Calu3 (cell line): Measurements from ENCODE around the gene USP44. TPM values are rescaled to one million over a fixed set of nuclear protein-coding genes. Genes with fewer than 3 reads are reported as not detected.
"Not testable (repeated sequence)": the region's sequence is repeated elsewhere in the genome, so short reads cannot be mapped to it uniquely, and the experiment has no call there.

ENCODE experiments used
- BruUV-seq: library from RNA; stranded (reverse); fragments of 400-500 nt; replicated peaks from 2 replicates; lab custom pipeline; 2021; lab: Mats Ljungman, UMichigan
- CTCF ChIA-PET: fragments of 300-600 bp; sonication (Branson Sonifier 250); formaldehyde crosslinking; loops from one replicate; lab custom pipeline; 2022; ENCODE audit warnings: antibody characterized with exemption; lab: Charles Lee
- DNase-seq: peaks from one replicate; pipeline ENCODE4 v3.0.0; 2022
- H3K27ac Mint-ChIP-seq: one replicate; pipeline ENCODE4 v1.8.0; 2022; ENCODE audit warnings: mixed read lengths; ENCODE audit not compliant: unreplicated experiment
- H3K27me3 Mint-ChIP-seq: one replicate; pipeline ENCODE4 v1.8.0; 2022; ENCODE audit warnings: mixed read lengths; ENCODE audit not compliant: unreplicated experiment
- H3K36me3 Mint-ChIP-seq: one replicate; pipeline ENCODE4 v1.8.0; 2022; ENCODE audit warnings: mild to moderate bottlenecking, moderate library complexity, mixed read lengths; ENCODE audit not compliant: insufficient read depth, unreplicated experiment
- H3K4me1 Mint-ChIP-seq: one replicate; pipeline ENCODE4 v1.8.0; 2022; ENCODE audit warnings: mild to moderate bottlenecking, low read depth, mixed read lengths; ENCODE audit not compliant: unreplicated experiment
- H3K4me3 Mint-ChIP-seq: one replicate; pipeline ENCODE4 v1.8.0; 2022; ENCODE audit warnings: mild to moderate bottlenecking, low read depth, moderate library complexity, mixed read lengths; ENCODE audit not compliant: unreplicated experiment
- H3K9me3 Mint-ChIP-seq: one replicate; pipeline ENCODE4 v1.8.0; 2022; ENCODE audit warnings: low read depth, mixed read lengths; ENCODE audit not compliant: unreplicated experiment
- intact Hi-C: fragments of 100-400 bp; cut with micrococcal nuclease; formaldehyde crosslinking; loops from one replicate; pipeline ENCODE4 v1.10.0; 2022; ENCODE audit not compliant: unreplicated experiment
- total RNA-seq: library from RNA; stranded (reverse); gene quantifications from 2 replicates; pipeline ENCODE4 v1.2.3, GENCODE V29; 2022
- TF ChIP-seq, protein P1 (sequence below): fragments of 200-600 bp; IDR thresholded peaks from one replicate; pipeline ENCODE4 v1.8.0; 2022; ENCODE audit warnings: antibody characterized with exemption; ENCODE audit not compliant: unreplicated experiment

Gene USP44
- total RNA-seq, 1 experiment from 2014 or later = 14.0 TPM

DNA sequence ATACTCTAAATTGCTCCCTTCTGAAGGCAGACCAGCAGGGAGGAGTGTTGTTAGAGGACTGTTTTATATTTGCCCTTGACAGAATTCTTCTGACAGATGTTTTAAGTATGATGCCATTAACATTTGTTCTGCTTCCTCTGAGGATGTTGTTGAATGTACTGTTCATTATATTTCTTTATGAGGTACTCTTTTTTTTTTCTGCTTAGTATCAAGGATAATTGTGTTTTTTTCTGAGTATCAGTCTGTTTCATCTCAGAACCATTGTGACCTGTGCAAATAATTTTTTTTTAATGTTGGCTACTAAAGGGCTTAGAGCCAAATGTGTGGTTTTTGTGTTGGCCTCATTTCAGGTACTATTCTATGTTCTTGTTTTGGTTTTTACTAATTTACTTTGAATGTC lies 66.8 kb downstream of the USP44 start:
- H3K27ac Mint-ChIP-seq = no peak overlapping the region
- no peaks in the 10 kb centered on the region for H3K9me3 Mint-ChIP-seq
- no TSS peak for BruUV-seq
- CTCF ChIA-PET = interaction anchor here (0.7 kb wide), 1 partner anchor 271 kb away, joined by 5 read pairs; no protein-coding TSS in a partner anchor
- intact Hi-C loops = no loop called here
- H3K4me3 Mint-ChIP-seq = no peak overlapping the region
- H3K27me3 Mint-ChIP-seq = no peaks in the 10 kb centered on the region
- TF ChIP-seq, protein P1, sequence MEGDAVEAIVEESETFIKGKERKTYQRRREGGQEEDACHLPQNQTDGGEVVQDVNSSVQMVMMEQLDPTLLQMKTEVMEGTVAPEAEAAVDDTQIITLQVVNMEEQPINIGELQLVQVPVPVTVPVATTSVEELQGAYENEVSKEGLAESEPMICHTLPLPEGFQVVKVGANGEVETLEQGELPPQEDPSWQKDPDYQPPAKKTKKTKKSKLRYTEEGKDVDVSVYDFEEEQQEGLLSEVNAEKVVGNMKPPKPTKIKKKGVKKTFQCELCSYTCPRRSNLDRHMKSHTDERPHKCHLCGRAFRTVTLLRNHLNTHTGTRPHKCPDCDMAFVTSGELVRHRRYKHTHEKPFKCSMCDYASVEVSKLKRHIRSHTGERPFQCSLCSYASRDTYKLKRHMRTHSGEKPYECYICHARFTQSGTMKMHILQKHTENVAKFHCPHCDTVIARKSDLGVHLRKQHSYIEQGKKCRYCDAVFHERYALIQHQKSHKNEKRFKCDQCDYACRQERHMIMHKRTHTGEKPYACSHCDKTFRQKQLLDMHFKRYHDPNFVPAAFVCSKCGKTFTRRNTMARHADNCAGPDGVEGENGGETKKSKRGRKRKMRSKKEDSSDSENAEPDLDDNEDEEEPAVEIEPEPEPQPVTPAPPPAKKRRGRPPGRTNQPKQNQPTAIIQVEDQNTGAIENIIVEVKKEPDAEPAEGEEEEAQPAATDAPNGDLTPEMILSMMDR = no peak
- peaks cover under 1% of the 10 kb centered on the region for H3K4me1 Mint-ChIP-seq
- no peak for DNase-seq
- peaks cover 16% of the 10 kb centered on the region for H3K36me3 Mint-ChIP-seq

DNA sequence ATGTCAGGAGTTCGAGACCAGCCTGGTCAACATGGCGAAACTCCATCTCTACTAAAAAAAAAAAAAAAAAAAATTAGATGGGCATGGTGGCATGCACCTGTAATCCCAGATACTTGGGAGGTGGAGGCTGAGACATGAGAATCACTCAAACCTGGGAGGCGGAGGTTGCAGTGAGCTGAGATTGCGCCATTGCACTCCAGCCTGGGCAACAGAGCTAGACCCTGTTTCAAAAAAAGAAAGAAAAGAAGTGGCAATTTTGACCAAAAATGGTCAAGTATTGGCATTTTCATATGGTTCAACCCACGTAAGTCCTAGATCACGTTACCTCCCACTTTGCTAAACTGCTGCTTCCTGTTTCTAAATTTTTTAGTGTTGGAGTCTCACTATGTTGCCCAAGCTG lies 68.7 kb downstream of the USP44 start:
- H3K9me3 Mint-ChIP-seq, DNase-seq, CTCF ChIA-PET, BruUV-seq, intact Hi-C loops, H3K27me3 Mint-ChIP-seq, H3K27ac Mint-ChIP-seq, H3K4me3 Mint-ChIP-seq: not testable (repeated sequence)
- H3K36me3 Mint-ChIP-seq = peaks cover 13% of the 10 kb centered on the region
- H3K4me1 Mint-ChIP-seq = peaks cover 10% of the 10 kb centered on the region

DNA sequence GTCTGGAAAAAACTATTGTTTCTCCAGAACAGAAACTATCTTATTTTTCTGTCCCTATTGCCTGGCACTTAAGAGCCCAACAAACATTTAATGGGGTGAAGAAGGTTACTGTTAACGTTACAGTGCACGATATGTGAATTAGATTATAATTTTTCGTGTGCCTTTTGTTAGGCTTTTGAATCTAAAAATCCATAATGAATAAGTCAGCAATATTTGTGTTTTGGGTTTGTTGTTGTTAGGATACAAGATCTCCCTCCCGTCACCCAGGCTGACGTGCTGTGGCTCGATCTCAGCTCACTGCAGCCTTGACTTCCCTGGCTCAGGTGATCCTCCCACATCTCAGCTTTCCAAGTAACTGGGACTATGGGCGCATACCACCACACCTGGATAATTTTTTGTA lies 69.4 kb downstream of the USP44 start:
- peaks cover 10% of the 10 kb centered on the region for H3K36me3 Mint-ChIP-seq
- TF ChIP-seq, protein P1 = no peak
- no peaks in the 10 kb centered on the region for H3K27me3 Mint-ChIP-seq
- no peak for DNase-seq
- no peak overlapping the region for H3K4me3 Mint-ChIP-seq
- intact Hi-C loops = no loop called here
- H3K9me3 Mint-ChIP-seq = no peaks in the 10 kb centered on the region
- H3K27ac Mint-ChIP-seq = no peak overlapping the region
- peaks cover 10% of the 10 kb centered on the region for H3K4me1 Mint-ChIP-seq
- CTCF ChIA-PET = no interaction called here
- BruUV-seq = no TSS peak

DNA sequence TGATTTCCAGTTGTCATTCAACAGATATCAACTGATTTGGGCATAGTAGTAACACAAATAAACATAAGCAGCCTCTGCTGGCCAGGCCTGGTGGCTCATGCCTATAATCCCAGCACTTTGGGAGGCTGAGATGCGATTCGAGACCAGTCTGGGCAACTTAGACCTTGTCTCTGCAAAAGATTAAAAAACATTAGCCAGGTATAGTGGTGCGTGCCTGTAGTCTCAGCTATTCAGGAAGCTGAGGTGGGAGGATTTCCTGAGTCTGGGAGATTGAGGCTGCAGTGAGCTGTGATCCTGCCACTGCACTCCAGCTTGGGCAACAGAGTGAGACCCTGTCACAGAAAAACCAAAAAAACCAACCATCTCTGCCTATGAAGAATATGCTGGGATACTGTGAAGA lies 70.2 kb downstream of the USP44 start:
- DNase-seq = no peak
- TF ChIP-seq, protein P1 = no peak
- Mint-ChIP-seq H3K9me3 (no peaks in the 10 kb centered on the region), H3K4me3 (no peak overlapping the region), H3K27ac (no peak overlapping the region), H3K4me1 (peaks cover 15% of the 10 kb centered on the region), H3K36me3 (peaks cover 13% of the 10 kb centered on the region), H3K27me3 (no peaks in the 10 kb centered on the region)
- intact Hi-C loops = no loop called here
- CTCF ChIA-PET = no interaction called here
- BruUV-seq = no TSS peak

DNA sequence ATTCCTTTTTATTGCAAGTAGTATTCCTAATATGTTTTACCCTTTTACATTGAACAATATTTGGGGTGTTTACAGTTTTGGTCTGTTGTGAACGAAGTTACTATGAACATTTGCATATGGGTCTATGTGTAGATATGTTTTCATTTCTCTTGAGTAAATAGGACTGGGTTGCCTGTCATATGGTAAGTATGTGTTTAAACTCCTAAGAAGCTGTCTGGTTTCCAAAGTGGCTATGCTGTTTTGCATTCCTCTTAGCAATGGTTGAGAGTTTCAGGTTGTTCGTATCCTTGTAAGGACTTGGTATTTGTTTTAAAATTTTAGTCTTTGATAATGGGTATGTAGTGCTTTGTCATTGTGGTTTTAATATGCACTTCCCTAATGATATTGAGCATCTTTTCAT lies 71.0 kb downstream of the USP44 start:
- CTCF ChIA-PET = no interaction called here
- TF ChIP-seq, protein P1 = no peak
- no peaks in the 10 kb centered on the region for H3K9me3 Mint-ChIP-seq
- no peaks in the 10 kb centered on the region for H3K27me3 Mint-ChIP-seq
- intact Hi-C loops = no loop called here
- H3K27ac Mint-ChIP-seq = no peak overlapping the region
- H3K4me1 Mint-ChIP-seq = peaks cover 22% of the 10 kb centered on the region
- H3K4me3 Mint-ChIP-seq = no peak overlapping the region
- no peak for DNase-seq
- H3K36me3 Mint-ChIP-seq = peaks cover 21% of the 10 kb centered on the region
- BruUV-seq = no TSS peak
